ENCODE results near the gene C2orf68.
"Not testable (repeated sequence)": the region's sequence is repeated elsewhere in the genome, so short reads cannot be mapped to it uniquely, and the experiment has no call there.

Gene C2orf68

GRCh38 chr2:85611705-85612587 lies at the start of gene C2orf68:
Gene C2orf68 (minus strand): TSS chr2:85612066. CDS start chr2:85611984, 82 bp downstream.
- DNase-seq = peak; percentile 66

- DNase-seq = no peak
These were observed 49.4 kb upstream of the C2orf68 start for GRCh38 chr2:85661139-85661858.

GRCh38 chr2:85660725-85661124 lies 48.9 kb upstream of the C2orf68 start:
- no peak for DNase-seq

- DNase-seq = not testable (repeated sequence)
These were observed 48.4 kb upstream of the C2orf68 start for GRCh38 chr2:85660301-85660700.

GRCh38 chr2:85659324-85659981 lies 47.6 kb upstream of the C2orf68 start:
- no peak for DNase-seq

GRCh38 chr2:85657399-85657798 lies 45.5 kb upstream of the C2orf68 start:
- not testable (repeated sequence) for DNase-seq

GRCh38 chr2:85656468-85656867 lies 44.6 kb upstream of the C2orf68 start:
- DNase-seq = no peak

- no peak for DNase-seq
These were observed 44.1 kb upstream of the C2orf68 start for GRCh38 chr2:85655961-85656417.

- no peak for DNase-seq
These were observed 42.1 kb upstream of the C2orf68 start for GRCh38 chr2:85653996-85654395.

GRCh38 chr2:85652056-85652455 lies 40.2 kb upstream of the C2orf68 start:
- DNase-seq = no peak

GRCh38 chr2:85651097-85651496 lies 39.2 kb upstream of the C2orf68 start:
- no peak for DNase-seq

GRCh38 chr2:85650456-85650855 lies 38.6 kb upstream of the C2orf68 start:
- no peak for DNase-seq

- DNase-seq = no peak
These were observed 37.6 kb upstream of the C2orf68 start for GRCh38 chr2:85649201-85650190.

- no peak for DNase-seq
These were observed 36.8 kb upstream of the C2orf68 start for GRCh38 chr2:85648619-85649018.

GRCh38 chr2:85647823-85648526 lies 36.1 kb upstream of the C2orf68 start:
- no peak for DNase-seq

- DNase-seq = no peak
These were observed 34.3 kb upstream of the C2orf68 start for GRCh38 chr2:85646166-85646565.

GRCh38 chr2:85644909-85645308 lies 33.0 kb upstream of the C2orf68 start:
- no peak for DNase-seq

- DNase-seq = no peak
These were observed 30.9 kb upstream of the C2orf68 start for GRCh38 chr2:85642725-85643124.

- DNase-seq = no peak
These were observed 23.8 kb upstream of the C2orf68 start for GRCh38 chr2:85635636-85636035.

GRCh38 chr2:85635011-85635410 lies 23.1 kb upstream of the C2orf68 start:
- DNase-seq = no peak

GRCh38 chr2:85631316-85631715 lies 19.4 kb upstream of the C2orf68 start:
- DNase-seq = no peak

Data from activated CD4-positive, alpha-beta T cell treated with anti-CD3 and anti-CD28 coated beads for 1 hour (primary cell).